GM23338 (cell line): ENCODE measurements around the gene DGLUCY. TPM values are rescaled to one million over a fixed set of nuclear protein-coding genes. Genes with fewer than 3 reads are reported as not detected.

Experiments used
- ATAC-seq: fragments of 200-7000 bp; cut with Tn5 transposase; 3 replicates; pipeline ENCODE4 v1.9.1; 2020
- DNase-seq: peaks from one replicate; pipeline ENCODE4 v3.0.0-alpha.2; 2015; ENCODE audit warnings: low spot score
- H2AFZ ChIP-seq: fragments of 200-600 bp; sonication (generic); 2 replicates; pipeline ENCODE4 v1.8.0; 2016; ENCODE audit warnings: antibody characterized with exemption, mild to moderate bottlenecking, moderate library complexity
- H3F3A ChIP-seq: fragments of 200-600 bp; sonication (generic); replicated peaks from 2 replicates; pipeline ENCODE4 v1.8.0; 2017; ENCODE audit warnings: antibody characterized with exemption, mixed run types, low read depth
- H3K27ac ChIP-seq: fragments of 200-600 bp; sonication (generic); 2 replicates; pipeline ENCODE4 v1.6.1; 2016; ENCODE audit warnings: low read depth
- H3K27me3 ChIP-seq: fragments of 200-600 bp; sonication (generic); 2 replicates; pipeline ENCODE4 v1.8.0; 2016; ENCODE audit warnings: mild to moderate bottlenecking, mixed run types, moderate library complexity; ENCODE audit not compliant: insufficient read depth
- H3K36me3 ChIP-seq: fragments of 200-600 bp; sonication (generic); 2 replicates; pipeline ENCODE4 v1.8.0; 2016; ENCODE audit warnings: mild to moderate bottlenecking; ENCODE audit not compliant: insufficient read depth
- H3K4me1 ChIP-seq: fragments of 200-600 bp; sonication (generic); 2 replicates; pipeline ENCODE4 v1.8.0; 2016; ENCODE audit warnings: mild to moderate bottlenecking, moderate library complexity; ENCODE audit not compliant: insufficient read depth
- H3K4me2 ChIP-seq: fragments of 200-600 bp; sonication (generic); 2 replicates; pipeline ENCODE4 v1.7.1; 2017; ENCODE audit warnings: mixed run types
- H3K4me3 ChIP-seq: fragments of 200-600 bp; sonication (generic); 2 replicates; pipeline ENCODE4 v1.6.1; 2016; ENCODE audit warnings: mixed run types
- H3K79me2 ChIP-seq: fragments of 200-600 bp; sonication (generic); replicated peaks from 2 replicates; pipeline ENCODE4 v1.8.0; 2017; ENCODE audit warnings: mild to moderate bottlenecking; ENCODE audit not compliant: insufficient read depth
- H3K9me2 ChIP-seq: fragments of 200-600 bp; sonication (generic); 2 replicates; pipeline ENCODE4 v1.8.0; 2017; ENCODE audit not compliant: insufficient read depth
- H4K20me1 ChIP-seq: fragments of 200-600 bp; sonication (generic); replicated peaks from 2 replicates; pipeline ENCODE4 v1.8.0; 2017; ENCODE audit warnings: mild to moderate bottlenecking; ENCODE audit not compliant: insufficient read depth
- H3K27ac Mint-ChIP-seq: 2 replicates; pipeline ENCODE4 v1.8.0; 2020; ENCODE audit warnings: inconsistent platforms, mild to moderate bottlenecking, moderate library complexity, mixed read lengths
- H3K27me3 Mint-ChIP-seq: 3 replicates; pipeline ENCODE4 v1.8.0; 2022; ENCODE audit warnings: low read depth, mild to moderate bottlenecking, moderate library complexity, mixed read lengths, inconsistent platforms; ENCODE audit not compliant: insufficient read depth, poor library complexity
- H3K36me3 Mint-ChIP-seq: 3 replicates; pipeline ENCODE4 v1.8.0; 2021; ENCODE audit warnings: low read depth, mild to moderate bottlenecking, inconsistent platforms, moderate library complexity, mixed read lengths
- H3K4me1 Mint-ChIP-seq: 3 replicates; pipeline ENCODE4 v1.8.0; 2020; ENCODE audit warnings: mild to moderate bottlenecking, inconsistent platforms, mixed read lengths
- H3K4me3 Mint-ChIP-seq: 3 replicates; pipeline ENCODE4 v1.8.0; 2021; ENCODE audit warnings: moderate library complexity, mild to moderate bottlenecking, inconsistent platforms, mixed read lengths
- H3K9me3 Mint-ChIP-seq: 3 replicates; pipeline ENCODE4 v1.8.0; 2020; ENCODE audit warnings: moderate library complexity, mild to moderate bottlenecking, inconsistent platforms, mixed read lengths
- CREB1 ChIP-seq: fragments of 250-450 bp; sonication (Bioruptor Pico); IDR thresholded peaks from 2 replicates; pipeline ENCODE4 v1.5.0; 2020; ENCODE audit warnings: low read depth, mild to moderate bottlenecking, moderate library complexity
- ETS1 ChIP-seq: IDR thresholded peaks from 2 replicates; pipeline ENCODE4 v1.6.1; 2016; ENCODE audit warnings: antibody characterized with exemption
- EZH2 ChIP-seq: fragments of 200-600 bp; sonication (generic); IDR thresholded peaks from one replicate; pipeline ENCODE4 v1.8.0; 2017; ENCODE audit warnings: antibody characterized with exemption, mild to moderate bottlenecking, low read depth; ENCODE audit not compliant: unreplicated experiment
- EZH2phosphoT487 ChIP-seq: fragments of 200-600 bp; sonication (generic); IDR thresholded peaks from one replicate; pipeline ENCODE4 v1.8.1; 2018; ENCODE audit warnings: antibody characterized with exemption; ENCODE audit not compliant: unreplicated experiment
- JUNB ChIP-seq: IDR thresholded peaks from one replicate; pipeline ENCODE4 v1.6.1; 2016; ENCODE audit warnings: antibody characterized with exemption; ENCODE audit not compliant: unreplicated experiment
- NANOG ChIP-seq: IDR thresholded peaks from 2 replicates; pipeline ENCODE4 v1.6.1; 2016; ENCODE audit warnings: antibody characterized with exemption, borderline replicate concordance
- POLR2AphosphoS5 ChIP-seq: IDR thresholded peaks from 2 replicates; pipeline ENCODE4 v1.6.1; 2016; ENCODE audit warnings: antibody characterized with exemption, low read depth
- REST ChIP-seq: IDR thresholded peaks from one replicate; pipeline ENCODE4 v1.6.1; 2018; ENCODE audit warnings: antibody characterized with exemption; ENCODE audit not compliant: unreplicated experiment
- STAT1 ChIP-seq: IDR thresholded peaks from one replicate; pipeline ENCODE4 v1.6.1; 2016; ENCODE audit warnings: antibody characterized with exemption; ENCODE audit not compliant: unreplicated experiment
- ZNF114 ChIP-seq: fragments of 250-450 bp; sonication (Bioruptor Pico); IDR thresholded peaks from 2 replicates; pipeline ENCODE4 v1.5.0; 2020; ENCODE audit warnings: mild to moderate bottlenecking, moderate library complexity
- ZNF331 ChIP-seq: fragments of 250-450 bp; sonication (Bioruptor Pico); IDR thresholded peaks from 2 replicates; pipeline ENCODE4 v1.5.0; 2020; ENCODE audit warnings: low read depth, mild to moderate bottlenecking, moderate library complexity
- ZNF462 ChIP-seq: fragments of 250-450 bp; sonication (Bioruptor Pico); IDR thresholded peaks from 2 replicates; pipeline ENCODE4 v1.5.0; 2020; ENCODE audit warnings: mild to moderate bottlenecking, moderate library complexity
- polyA plus RNA-seq: library from polyadenylated mRNA; unstranded; fragments of >200 nt; fragmentation: Nextera tagmentation; extraction: Ambion mirVana; gene quantifications from 2 replicates; pipeline ENCODE4 v1.2.1, GENCODE V29; 2016
- total RNA-seq: library from RNA; depleted of rRNA; stranded (reverse); fragments of >200 nt; shearing (Covaris generic); gene quantifications from 2 replicates; pipeline ENCODE4 v1.2.3, GENCODE V29; 2014
- TF ChIP-seq, protein P1 (sequence below), 2 experiments: fragments of 200-600 bp in 1 of 2; sonication (generic) in 1 of 2; conservative IDR thresholded peaks; 2 replicates each; pipeline versions ENCODE4 v1.5.1 to v1.6.1; 2016 to 2017; ENCODE audit warnings: antibody characterized with exemption in 2 of 2, low read depth in 2 of 2, mild to moderate bottlenecking in 2 of 2, moderate library complexity in 1 of 2

Gene DGLUCY
- total and polyA plus RNA-seq, 2 experiments from 2014 or later, result 14.6 to 31.6 TPM

DNA sequence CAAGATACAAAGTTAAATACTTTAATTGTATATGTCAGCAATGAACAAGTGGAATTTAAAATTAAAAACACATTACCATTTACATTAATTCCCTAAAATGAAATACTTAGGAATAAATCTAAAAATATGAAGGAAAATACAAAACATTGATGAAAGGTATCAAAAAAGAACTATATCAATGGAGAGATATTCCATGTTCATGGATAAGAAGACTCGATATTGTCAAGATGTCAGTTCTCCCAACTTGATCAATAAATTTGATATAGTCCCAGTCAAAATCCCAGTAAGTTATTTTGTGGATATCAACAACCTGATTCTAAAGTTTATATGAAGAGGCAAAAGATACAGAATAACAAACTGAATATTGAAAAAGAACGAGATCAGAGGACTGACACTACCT, 97.1 kb downstream of the DGLUCY start:
- ATAC-seq, result no peak
- Mint-ChIP-seq H3K9me3 (no peaks in the 10 kb centered on the region), H3K27me3 (peaks cover 5% of the 10 kb centered on the region)

More for the DNA sequence above, 97.1 kb downstream of the DGLUCY start:
- H3K4me1 ChIP-seq, result no peaks in the 10 kb centered on the region
- no peaks in the 10 kb centered on the region for H4K20me1 ChIP-seq
- H3K9me2 ChIP-seq, result no peaks in the 10 kb centered on the region
- DNase-seq, result no peak
- Mint-ChIP-seq H3K4me1 (peaks cover 2% of the 10 kb centered on the region; the same call in 1 of the 3 replicates), H3K27ac (no peak overlapping the region), H3K4me3 (no peak overlapping the region), H3K36me3 (peaks cover 21% of the 10 kb centered on the region)
- H3F3A ChIP-seq, result no peaks in the 10 kb centered on the region
- H3K79me2 ChIP-seq, result no peaks in the 10 kb centered on the region
- H3K4me3 ChIP-seq, result no peak overlapping the region
- TF ChIP-seq ZNF331 (CRISPR knock-in tag) (no peak), ZNF462 (CRISPR knock-in tag) (no peak), ETS1 (no peak), REST (no peak), CREB1 (CRISPR knock-in tag) (no peak), POLR2AphosphoS5 (no peak), JUNB (no peak), NANOG (no peak), STAT1 (no peak), EZH2phosphoT487 (no peak), ZNF114 (CRISPR knock-in tag) (no peak), EZH2 (no peak)
- TF ChIP-seq, protein P1, sequence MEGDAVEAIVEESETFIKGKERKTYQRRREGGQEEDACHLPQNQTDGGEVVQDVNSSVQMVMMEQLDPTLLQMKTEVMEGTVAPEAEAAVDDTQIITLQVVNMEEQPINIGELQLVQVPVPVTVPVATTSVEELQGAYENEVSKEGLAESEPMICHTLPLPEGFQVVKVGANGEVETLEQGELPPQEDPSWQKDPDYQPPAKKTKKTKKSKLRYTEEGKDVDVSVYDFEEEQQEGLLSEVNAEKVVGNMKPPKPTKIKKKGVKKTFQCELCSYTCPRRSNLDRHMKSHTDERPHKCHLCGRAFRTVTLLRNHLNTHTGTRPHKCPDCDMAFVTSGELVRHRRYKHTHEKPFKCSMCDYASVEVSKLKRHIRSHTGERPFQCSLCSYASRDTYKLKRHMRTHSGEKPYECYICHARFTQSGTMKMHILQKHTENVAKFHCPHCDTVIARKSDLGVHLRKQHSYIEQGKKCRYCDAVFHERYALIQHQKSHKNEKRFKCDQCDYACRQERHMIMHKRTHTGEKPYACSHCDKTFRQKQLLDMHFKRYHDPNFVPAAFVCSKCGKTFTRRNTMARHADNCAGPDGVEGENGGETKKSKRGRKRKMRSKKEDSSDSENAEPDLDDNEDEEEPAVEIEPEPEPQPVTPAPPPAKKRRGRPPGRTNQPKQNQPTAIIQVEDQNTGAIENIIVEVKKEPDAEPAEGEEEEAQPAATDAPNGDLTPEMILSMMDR (conservative IDR thresholded peaks at IDR 0.05; ENCODE audit: low read depth in 2 of 2), result no peak
- no peaks in the 10 kb centered on the region; the same call in none of the 2 replicates for H3K36me3 ChIP-seq
- no peak overlapping the region for H3K4me2 ChIP-seq
- H2AFZ ChIP-seq, result no peak overlapping the region
- H3K27me3 ChIP-seq, result no peaks in the 10 kb centered on the region
- no peak overlapping the region for H3K27ac ChIP-seq
